GM21619 (cell line): ENCODE results near the gene ACVR1C.

Experiments
- ATAC-seq: cut with Tn5 transposase; IDR thresholded peaks from one replicate; pipeline ENCODE4 v1.9.1; 2021; ENCODE audit not compliant: unreplicated experiment

ACVR1C gene

GRCh38 chr2:157628477-157629415 lies at the start of gene ACVR1C:
Gene ACVR1C (minus strand): TSS chr2:157628864. CDS start chr2:157628644, 220 bp downstream.
- peak; percentile 84 for ATAC-seq

- no peak for ATAC-seq
Observed at GRCh38 chr2:157677941-157678340, 49.3 kb upstream of the ACVR1C start.

GRCh38 chr2:157672129-157672528 lies 43.5 kb upstream of the ACVR1C start:
- ATAC-seq, result no peak

GRCh38 chr2:157662401-157662800 lies 33.7 kb upstream of the ACVR1C start:
- no peak for ATAC-seq

GRCh38 chr2:157661776-157662175 lies 33.1 kb upstream of the ACVR1C start:
- ATAC-seq, result no peak

GRCh38 chr2:157657858-157658257 lies 29.2 kb upstream of the ACVR1C start:
- no peak for ATAC-seq

- no peak for ATAC-seq
Observed at GRCh38 chr2:157657101-157657500, 28.4 kb upstream of the ACVR1C start.

GRCh38 chr2:157644776-157645175 lies 16.1 kb upstream of the ACVR1C start:
- no peak for ATAC-seq

GRCh38 chr2:157631861-157632260 lies 3.2 kb upstream of the ACVR1C start:
- ATAC-seq, result no peak

GRCh38 chr2:157627594-157628476 lies 829 bp downstream of the ACVR1C start:
- peak; percentile 7 for ATAC-seq

- ATAC-seq, result no peak
Observed at GRCh38 chr2:157625296-157625695, 3.4 kb downstream of the ACVR1C start.

- no peak for ATAC-seq
Observed at GRCh38 chr2:157620956-157621355, 7.7 kb downstream of the ACVR1C start.

- no peak for ATAC-seq
Observed at GRCh38 chr2:157611726-157612125, 16.9 kb downstream of the ACVR1C start.

- no peak for ATAC-seq
Observed at GRCh38 chr2:157611110-157611509, 17.6 kb downstream of the ACVR1C start.

GRCh38 chr2:157606534-157606933 lies 22.1 kb downstream of the ACVR1C start:
- no peak for ATAC-seq

GRCh38 chr2:157603198-157603597 lies 25.5 kb downstream of the ACVR1C start:
- ATAC-seq, result no peak

GRCh38 chr2:157601807-157602206 lies 26.9 kb downstream of the ACVR1C start:
- ATAC-seq, result no peak

- ATAC-seq, result peak; percentile 77
Observed at GRCh38 chr2:157596992-157597681, 31.5 kb downstream of the ACVR1C start.

- ATAC-seq, result no peak
Observed at GRCh38 chr2:157593411-157593810, 35.3 kb downstream of the ACVR1C start.

GRCh38 chr2:157592948-157593347 lies 35.7 kb downstream of the ACVR1C start:
- no peak for ATAC-seq

GRCh38 chr2:157592374-157592773 lies 36.3 kb downstream of the ACVR1C start:
- no peak for ATAC-seq
